Thyroid gland (tissue), 4 donors: ENCODE data around the gene TBPL2. TPM values are rescaled to one million over a fixed set of nuclear protein-coding genes. Genes with fewer than 3 reads are reported as not detected.

Source experiments
- DNase-seq, 2 donors: peaks; one replicate each; pipeline ENCODE4 v3.0.0-alpha.2; 2019
- H3K27ac ChIP-seq, 3 donors: fragments of 200-600 bp; sonication (generic); 1 replicate in 2 of 3; 2 replicates in 1 of 3; pipeline ENCODE4 v1.5.1; 2016 to 2019; ENCODE audit warnings: mild to moderate bottlenecking in 1 of 3, moderate library complexity in 1 of 3
- H3K27me3 ChIP-seq: fragments of 200-600 bp; sonication (generic); one replicate; pipeline ENCODE4 v1.5.1; 2019
- H3K36me3 ChIP-seq, 2 donors: fragments of 200-600 bp; sonication (generic); one replicate each; pipeline ENCODE4 v1.5.1; 2016 to 2019
- H3K4me1 ChIP-seq, 2 donors: fragments of 200-600 bp; sonication (generic); one replicate each; pipeline ENCODE4 v1.5.1; 2017 to 2019
- H3K4me3 ChIP-seq, 3 donors: fragments of 200-600 bp; sonication (generic); replicated peaks in 1 of 3; 1 replicate in 2 of 3; 2 replicates in 1 of 3; pipeline ENCODE4 v1.5.1; 2016; ENCODE audit warnings: mild to moderate bottlenecking in 1 of 3
- H3K9me3 ChIP-seq: fragments of 200-600 bp; sonication (generic); one replicate; pipeline ENCODE4 v1.5.1; 2017
- CTCF ChIP-seq, 6 experiments: fragments of 200-600 bp in 3 of 6; fragments of 450-650 bp in 3 of 6; sonication (generic) in 3 of 6; IDR thresholded peaks; one replicate each; pipeline ENCODE4 v1.5.1; 2016 to 2019; ENCODE audit warnings: antibody characterized with exemption in 6 of 6, mild to moderate bottlenecking in 2 of 6, inconsistent platforms in 1 of 6, moderate library complexity in 1 of 6
- POLR2A ChIP-seq, 2 donors: fragments of 450-650 bp; IDR thresholded peaks; one replicate each; pipeline ENCODE4 v1.6.1; 2017; ENCODE audit warnings: antibody characterized with exemption in 2 of 2, mild to moderate bottlenecking in 2 of 2, moderate library complexity in 1 of 2
- WGBS, 2 donors: methylation state at CpG; one replicate each; pipeline ENCODE4 v1.1.5; 2017; 5-methylcytosine and 5-hydroxymethylcytosine counted together
- intact Hi-C: fragments of 100-400 bp; cut with DNase I; formaldehyde crosslinking; loops from one replicate; pipeline ENCODE4 v1.15.1; 2023
- total RNA-seq, 4 donors: library from RNA; depleted of rRNA; stranded (reverse); fragments of >200 nt; gene quantifications; one replicate each; pipeline ENCODE4 v1.2.3, GENCODE V29; 2016

TBPL2 gene
- total RNA-seq, 4 donors from 2014 or later = not detected

- no peak for DNase-seq
- TF ChIP-seq CTCF (IDR thresholded peaks at IDR 0.05) = no peak
- no peak for TF ChIP-seq POLR2A (IDR thresholded peaks at IDR 0.05)
- H3K27ac ChIP-seq = no peak overlapping the region
- WGBS, 2 donors = 91 to 94% methylated on average over 9 of the region's 9 CpGs
- H3K36me3 ChIP-seq = no peaks in the 10 kb centered on the region
- H3K4me3 ChIP-seq = no peak overlapping the region
- intact Hi-C loops = no loop called here
- no peaks in the 10 kb centered on the region for H3K9me3 ChIP-seq
- peaks cover 0 to 4% of the 10 kb centered on the region in 2 donors for H3K4me1 ChIP-seq
- no peaks in the 10 kb centered on the region for H3K27me3 ChIP-seq
Measured at GRCh38 chr14:55441286-55441685, 870 bp upstream of the TBPL2 start.

- Histone ChIP-seq H3K27ac (no peak overlapping the region), H3K4me1 (no peaks in the 10 kb centered on the region), H3K4me3 (no peak overlapping the region), H3K27me3 (no peaks in the 10 kb centered on the region), H3K36me3 (no peaks in the 10 kb centered on the region), H3K9me3 (no peaks in the 10 kb centered on the region)
- DNase-seq = peak; percentile 43 to 55
- 34 to 44% methylated on average over 10 of the region's 10 CpGs for WGBS, 2 donors
- no peak for TF ChIP-seq POLR2A (IDR thresholded peaks at IDR 0.05)
- peak in 4 of 6 experiments; percentile 63 to 77 (median 67) for TF ChIP-seq CTCF (IDR thresholded peaks at IDR 0.05)
- intact Hi-C loops = loop anchor here (10.0 kb wide), 1 partner anchor 1037 kb away; no protein-coding TSS in a partner anchor
Measured at GRCh38 chr14:55438066-55438683, 2.2 kb downstream of the TBPL2 start.

GRCh38 chr14:55436931-55437330, 3.5 kb downstream of the TBPL2 start:
- Histone ChIP-seq H3K9me3 (no peaks in the 10 kb centered on the region), H3K27ac (no peak overlapping the region), H3K4me1 (no peaks in the 10 kb centered on the region), H3K27me3 (no peaks in the 10 kb centered on the region), H3K4me3 (no peak overlapping the region), H3K36me3 (no peaks in the 10 kb centered on the region)
- DNase-seq = no peak
- no peak for TF ChIP-seq CTCF (IDR thresholded peaks at IDR 0.05)
- WGBS, 2 donors = 87 to 88% methylated on average over 4 of the region's 4 CpGs
- intact Hi-C loops = loop anchor here (10.0 kb wide), 1 partner anchor 1038 kb away; no protein-coding TSS in a partner anchor

GRCh38 chr14:55436519-55436918, 3.9 kb downstream of the TBPL2 start:
- WGBS, 2 donors = 61 to 71% methylated on average over 4 of the region's 4 CpGs
- intact Hi-C loops = loop anchor here (10.0 kb wide), 1 partner anchor 1038 kb away; no protein-coding TSS in a partner anchor
- no peaks in the 10 kb centered on the region for H3K4me1 ChIP-seq
- no peaks in the 10 kb centered on the region for H3K36me3 ChIP-seq
- TF ChIP-seq CTCF (IDR thresholded peaks at IDR 0.05) = no peak
- H3K4me3 ChIP-seq = no peak overlapping the region
- H3K27ac ChIP-seq = no peak overlapping the region
- no peaks in the 10 kb centered on the region for H3K9me3 ChIP-seq
- no peak for DNase-seq
- no peaks in the 10 kb centered on the region for H3K27me3 ChIP-seq

- 41 to 47% methylated on average over 3 of the region's 3 CpGs for WGBS, 2 donors
- no peak for DNase-seq
- H3K36me3 ChIP-seq = no peaks in the 10 kb centered on the region
- no peak for TF ChIP-seq POLR2A (IDR thresholded peaks at IDR 0.05)
- TF ChIP-seq CTCF (IDR thresholded peaks at IDR 0.05) = no peak
- H3K27ac ChIP-seq = no peak overlapping the region
- no peaks in the 10 kb centered on the region for H3K9me3 ChIP-seq
- no peaks in the 10 kb centered on the region for H3K27me3 ChIP-seq
- H3K4me1 ChIP-seq = peaks cover 1 to 5% of the 10 kb centered on the region in 2 donors
- H3K4me3 ChIP-seq = no peak overlapping the region
- intact Hi-C loops = loop anchor here (10.0 kb wide), 1 partner anchor 1040 kb away; no protein-coding TSS in a partner anchor
Measured at GRCh38 chr14:55434805-55435174, 5.6 kb downstream of the TBPL2 start.
